HTERT RPE-1 (cell line): ENCODE data around the gene KRT79.
"Not testable (repeated sequence)": the region's sequence is repeated elsewhere in the genome, so short reads cannot be mapped to it uniquely, and the experiment has no call there.

Experiments used
- in situ Hi-C: fragments of 300-500 bp; cut with MboI; formaldehyde crosslinking; loops from 4 replicates; pipeline ENCODE4 v1.14.3; 2020; ENCODE audit warnings: low sequenced_read_pairs

KRT79 gene

DNA sequence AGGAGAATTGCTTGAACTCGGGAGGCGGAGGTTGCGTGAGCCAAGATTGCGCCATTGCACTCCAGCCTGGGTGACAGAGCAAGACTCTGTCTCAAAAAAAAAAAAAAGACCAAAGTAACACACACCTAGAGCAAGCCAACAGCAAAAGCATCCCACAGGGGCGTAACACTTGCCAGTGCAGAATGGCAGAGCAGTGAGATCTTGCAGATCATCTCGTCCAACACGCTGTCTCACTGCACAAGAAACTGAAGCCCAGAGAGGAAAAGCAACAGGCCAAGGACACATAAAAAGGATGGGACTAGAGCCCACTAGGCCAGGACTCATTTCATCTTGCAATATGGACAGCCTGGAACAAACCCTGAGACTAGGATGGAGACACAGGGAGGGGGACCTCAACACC is 27.4 kb upstream of the KRT79 start:
- in situ Hi-C loops: no loop called here

GRCh38 chr12:52860102-52860823 is 26.2 kb upstream of the KRT79 start:
- in situ Hi-C loops: no loop called here

DNA sequence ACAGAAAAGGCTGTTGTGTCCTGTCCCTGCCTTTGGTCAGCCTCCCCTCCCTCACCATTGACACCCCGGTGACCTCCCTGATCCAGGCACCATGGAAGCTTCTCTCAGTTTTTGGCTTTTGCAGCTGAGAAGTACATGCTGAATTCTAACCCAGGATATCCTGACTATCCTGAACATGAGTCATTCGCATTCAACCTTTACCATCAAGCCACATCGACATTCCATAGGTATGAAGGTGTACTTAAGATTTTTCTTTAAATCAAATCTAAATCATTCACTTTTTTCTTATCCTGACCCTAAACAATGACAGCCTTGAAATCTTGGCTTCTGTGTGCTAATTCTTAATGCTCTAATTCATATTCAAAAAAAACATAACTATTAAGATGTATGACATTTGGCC is 23.4 kb upstream of the KRT79 start:
- in situ Hi-C loops: no loop called here

DNA sequence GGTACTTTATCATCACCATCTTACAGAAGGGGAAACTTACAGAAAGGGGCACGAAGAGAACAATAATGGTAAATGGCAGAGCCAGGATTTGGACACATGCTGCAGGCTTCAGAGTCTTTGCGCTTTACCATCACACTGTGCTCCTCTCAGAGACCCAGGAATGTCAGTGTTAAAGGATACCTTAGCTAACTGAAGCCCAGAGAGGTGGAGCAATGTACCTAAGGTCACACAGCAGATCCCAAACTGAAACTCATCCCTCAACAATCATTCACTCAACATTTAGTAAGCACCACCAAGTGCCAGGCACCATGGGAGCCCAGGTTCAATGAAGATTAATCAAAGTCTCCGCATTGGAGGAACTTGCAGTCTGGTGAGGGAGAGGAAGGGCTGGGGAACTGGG is 22.7 kb upstream of the KRT79 start:
- in situ Hi-C loops: no loop called here

- in situ Hi-C loops: not testable (repeated sequence)
Observed at GRCh38 chr12:52856077-52856476, 22.0 kb upstream of the KRT79 start.

DNA sequence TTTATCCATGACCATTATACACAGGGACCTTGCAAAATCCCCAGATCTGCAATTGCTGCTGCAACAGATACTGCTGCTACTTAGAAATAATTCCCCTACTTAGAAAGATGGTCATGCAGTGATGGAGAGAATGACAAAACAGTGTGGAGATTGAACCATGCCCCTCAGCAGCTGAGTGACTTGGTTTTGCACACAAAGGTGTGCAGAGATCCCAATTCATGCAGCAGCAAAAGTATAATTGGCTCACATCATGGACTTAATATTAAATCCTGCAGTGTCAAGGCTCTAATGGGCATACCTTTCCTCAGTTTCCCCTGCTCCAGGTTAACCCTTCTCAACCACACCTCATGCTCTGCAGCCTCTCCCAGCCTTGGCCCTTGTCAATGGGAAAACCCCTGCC is 17.7 kb upstream of the KRT79 start:
- in situ Hi-C loops: no loop called here

GRCh38 chr12:52850681-52851080 is 16.6 kb upstream of the KRT79 start:
- in situ Hi-C loops: no loop called here

DNA sequence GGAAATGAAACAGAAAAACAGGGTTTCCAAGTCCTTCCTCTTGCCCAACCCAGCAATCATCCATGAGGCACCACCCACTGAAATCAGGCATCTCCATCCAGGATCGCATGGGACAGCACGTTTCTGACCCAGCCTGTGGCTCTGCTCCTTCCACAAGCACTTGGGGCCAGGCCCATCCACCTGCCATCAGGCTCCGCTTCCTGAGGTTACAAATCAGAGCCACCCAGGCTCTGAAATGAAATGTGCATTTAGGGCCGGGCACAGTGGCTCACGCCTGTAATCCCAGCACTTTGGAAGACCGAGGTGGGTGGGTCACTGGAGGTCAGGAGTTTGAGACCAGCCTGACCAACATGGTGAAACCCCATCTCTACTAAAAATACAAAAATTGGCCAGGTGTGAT is 15.4 kb upstream of the KRT79 start:
- in situ Hi-C loops: no loop called here

DNA sequence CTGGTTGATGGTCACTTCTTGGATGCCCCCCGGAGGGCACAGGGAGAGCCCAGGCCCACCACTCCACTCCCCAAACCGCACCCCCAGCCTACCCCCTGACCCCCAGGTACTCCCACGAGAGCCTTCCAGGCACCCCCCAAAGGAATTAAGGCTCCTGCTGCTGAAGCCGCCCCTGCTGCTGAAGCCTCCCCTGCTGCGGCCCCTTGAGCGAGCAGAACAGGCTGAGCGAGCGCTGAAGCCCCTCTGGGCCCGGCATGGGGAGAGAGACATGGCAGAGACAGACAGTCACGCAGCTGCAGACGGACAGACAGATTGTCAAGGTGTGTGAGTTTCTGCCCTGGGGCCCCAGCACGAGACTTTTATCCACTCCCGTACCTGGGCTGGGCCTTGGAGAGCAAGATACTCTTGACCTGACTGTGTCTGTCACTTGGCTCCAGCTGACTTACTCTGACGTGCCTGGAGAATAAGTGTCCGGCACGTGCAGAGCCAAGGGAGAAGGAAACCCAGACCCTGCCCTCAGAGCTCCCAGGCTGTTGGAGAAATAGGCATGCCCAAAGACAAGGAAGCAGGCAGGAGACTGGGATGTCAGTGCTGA is 14.6 kb upstream of the KRT79 start, which contains the start of gene KRT78:
Gene KRT78, minus strand, starts transcription at position 334 of the 595 bp plus-strand sequence. Its CDS starts 64 bp downstream, at position 270.
- in situ Hi-C loops: no loop called here

GRCh38 chr12:52847335-52848102 is 13.4 kb upstream of the KRT79 start:
- in situ Hi-C loops: no loop called here

- in situ Hi-C loops: no loop called here
Observed at GRCh38 chr12:52846356-52846970, 12.4 kb upstream of the KRT79 start.

DNA sequence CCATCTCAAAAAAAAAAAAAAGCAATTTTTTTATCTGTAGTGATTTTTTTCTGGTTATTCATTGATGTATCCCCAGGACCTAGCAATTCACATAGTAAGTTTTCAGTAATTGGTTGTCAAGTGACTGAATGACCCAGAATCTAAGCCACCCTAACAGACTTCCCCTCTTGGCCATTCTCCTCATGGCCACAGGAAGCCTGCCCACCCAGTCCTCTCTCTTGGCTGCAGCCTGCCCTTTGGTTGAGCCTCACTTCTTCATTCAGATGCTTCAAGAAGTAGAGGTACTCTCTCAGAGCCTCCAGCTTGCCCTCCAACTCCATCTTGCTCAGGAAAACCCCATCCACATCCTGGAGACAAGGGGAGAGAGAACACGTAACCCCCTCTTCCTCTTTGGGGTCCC is 11.8 kb upstream of the KRT79 start:
- in situ Hi-C loops: no loop called here

GRCh38 chr12:52844386-52844785 is 10.3 kb upstream of the KRT79 start:
- in situ Hi-C loops: no loop called here

DNA sequence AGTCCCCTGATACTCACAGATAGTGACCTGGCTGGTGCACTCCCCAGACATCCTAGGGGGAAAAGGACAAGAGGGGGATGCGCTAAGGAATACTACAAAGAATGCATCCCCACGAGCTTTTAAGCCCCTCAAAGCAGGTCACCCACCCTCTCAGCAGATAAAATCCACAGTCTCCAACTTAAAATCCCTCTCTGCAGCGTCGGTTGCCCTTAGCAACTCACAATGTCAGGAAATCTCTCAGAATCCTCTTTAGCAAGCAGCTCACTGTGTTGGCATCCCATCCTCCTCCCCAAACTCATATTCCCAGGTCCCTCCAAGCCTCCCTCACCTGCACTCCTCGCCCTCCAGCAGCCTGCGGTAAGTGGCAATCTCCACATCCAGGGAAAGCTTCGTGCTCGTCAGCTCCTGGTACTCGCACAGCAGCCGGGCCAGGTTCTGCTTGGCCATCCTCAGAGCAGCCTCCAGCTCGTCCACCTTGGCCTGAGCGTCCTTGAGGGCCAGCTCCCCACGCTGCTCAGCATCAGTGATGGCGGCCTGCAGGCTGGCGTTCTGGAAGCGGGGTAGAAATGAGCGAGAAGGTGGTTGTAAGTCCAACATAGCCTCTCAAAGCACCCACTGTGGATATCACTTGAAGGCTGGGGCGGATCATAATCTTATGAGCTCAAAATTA is 5.5 kb upstream of the KRT79 start:
- in situ Hi-C loops: no loop called here

DNA sequence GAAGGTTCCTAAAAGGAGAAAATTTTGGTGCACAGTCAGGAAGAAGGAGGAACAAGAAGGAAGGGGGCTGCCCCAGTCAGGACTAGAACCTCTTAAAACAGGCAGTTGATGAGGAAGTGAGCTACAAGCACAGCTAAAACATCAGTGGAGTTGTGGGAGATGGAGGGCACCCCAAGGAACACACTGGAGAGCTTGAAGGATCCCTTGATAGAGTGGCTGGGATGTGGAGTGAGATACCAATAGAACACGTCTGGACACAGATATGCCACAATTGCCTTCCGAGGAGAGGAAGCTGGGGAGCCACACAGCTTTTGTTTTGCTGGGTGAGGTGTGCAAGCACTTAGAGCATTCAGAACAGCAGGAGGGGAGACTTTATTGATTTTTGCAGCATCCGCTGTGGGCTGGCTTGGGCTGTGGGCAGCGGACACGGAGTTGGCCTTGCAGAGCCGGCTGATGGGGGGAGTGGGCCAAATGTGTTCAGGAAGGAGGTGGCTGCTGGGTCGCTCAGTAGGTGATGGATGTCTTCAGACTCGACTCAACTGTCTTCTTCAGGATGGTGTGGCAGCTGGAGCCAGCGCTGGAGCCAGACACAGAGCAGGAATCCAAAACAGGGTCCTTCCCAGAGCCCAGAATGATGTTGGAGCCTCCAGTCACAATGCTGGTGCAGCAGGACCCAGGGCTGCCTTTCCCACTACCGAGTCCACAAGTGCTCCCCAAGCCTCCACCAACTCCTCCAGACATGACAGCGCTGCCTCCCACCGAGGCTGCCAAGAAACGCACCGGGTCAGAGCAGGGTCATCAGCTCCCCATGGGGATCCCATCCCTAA is 4.7 kb upstream of the KRT79 start:
- in situ Hi-C loops: no loop called here

DNA sequence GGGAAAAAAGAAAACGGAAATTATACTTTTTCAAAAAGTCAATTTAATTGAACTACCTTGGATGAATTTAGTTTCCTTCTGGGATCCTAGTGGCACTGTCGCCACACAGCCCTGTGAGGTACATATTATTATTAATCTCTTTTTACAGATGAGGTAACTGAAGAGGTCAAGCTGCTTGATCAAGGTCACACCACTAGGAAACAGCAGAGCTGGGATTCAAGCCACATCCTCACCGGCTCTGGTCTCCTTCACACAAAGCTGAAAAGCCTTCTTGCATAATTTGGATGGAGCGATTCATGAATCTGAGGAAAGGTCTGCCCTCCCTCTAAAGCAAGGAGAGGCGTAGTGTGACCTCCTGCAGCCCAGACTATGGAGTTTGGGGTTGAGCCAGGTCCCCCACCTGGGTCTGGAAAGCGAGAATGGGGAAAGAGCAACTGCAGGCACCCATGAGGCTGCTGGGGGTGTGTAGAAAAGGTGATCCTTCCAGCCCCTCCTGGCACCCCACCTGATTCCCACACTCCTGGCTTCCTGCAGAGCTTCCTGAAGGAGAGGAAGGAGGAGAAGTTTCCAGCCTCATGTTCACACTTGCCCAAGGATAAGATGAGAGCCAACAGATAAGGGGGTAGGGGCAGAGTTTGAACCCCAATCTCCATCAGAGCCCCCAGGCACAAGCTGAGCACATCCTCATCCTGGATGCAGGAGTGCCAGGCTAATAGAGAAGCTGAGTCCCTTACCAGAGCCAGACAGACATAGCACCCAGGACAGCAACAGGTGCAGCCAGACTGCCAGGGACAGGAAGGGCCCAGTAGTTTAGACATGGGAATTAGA is 3.9 kb upstream of the KRT79 start:
- in situ Hi-C loops: no loop called here

- in situ Hi-C loops: no loop called here
Observed at GRCh38 chr12:52837413-52837741, 3.3 kb upstream of the KRT79 start.

- in situ Hi-C loops: no loop called here
Observed at GRCh38 chr12:52836491-52837412, 2.6 kb upstream of the KRT79 start.
